RPMI7951 (cell line): ENCODE data around the gene DPPA2. TPM values are rescaled to one million over a fixed set of nuclear protein-coding genes. Genes with fewer than 3 reads are reported as not detected.
A peak's percentile ranks its signal among the peaks of the same experiment; 100 is the strongest.

Source experiments
- DNase-seq: peaks from one replicate; pipeline ENCODE4 v3.0.0-alpha.2; 2012; ENCODE audit warnings: low read depth
- total RNA-seq: library from RNA; depleted of rRNA; stranded (reverse); fragments of >200 nt; shearing (Covaris generic); gene quantifications from 2 replicates; pipeline ENCODE4 v1.2.3, GENCODE V29; 2014; rRNA removed

Gene DPPA2
- total RNA-seq, 1 experiment from 2014 or later, result not detected

- no peak for DNase-seq
Observed at GRCh38 chr3:109325109-109325508, 8.8 kb upstream of the DPPA2 start.

- no peak for DNase-seq
Observed at GRCh38 chr3:109313061-109313460, 3.3 kb downstream of the DPPA2 start.

GRCh38 chr3:109297496-109297895 is 18.8 kb downstream of the DPPA2 start:
- DNase-seq, result no peak

GRCh38 chr3:109284071-109284470 is 32.2 kb downstream of the DPPA2 start:
- no peak for DNase-seq

GRCh38 chr3:109278546-109278945 is 37.8 kb downstream of the DPPA2 start:
- no peak for DNase-seq

- no peak for DNase-seq
Observed at GRCh38 chr3:109278141-109278540, 38.2 kb downstream of the DPPA2 start.

GRCh38 chr3:109275702-109276293 is 40.5 kb downstream of the DPPA2 start:
- DNase-seq, result peak; percentile 50

- no peak for DNase-seq
Observed at GRCh38 chr3:109270779-109271178, 45.5 kb downstream of the DPPA2 start.

GRCh38 chr3:109269577-109270275 is 46.6 kb downstream of the DPPA2 start:
- no peak for DNase-seq

GRCh38 chr3:109268181-109268580 is 48.1 kb downstream of the DPPA2 start:
- DNase-seq, result peak; percentile 12

- no peak for DNase-seq
Observed at GRCh38 chr3:109265295-109265694, 51.0 kb downstream of the DPPA2 start.

GRCh38 chr3:109257269-109257668 is 59.0 kb downstream of the DPPA2 start:
- DNase-seq, result peak; percentile 80

GRCh38 chr3:109254770-109255169 is 61.5 kb downstream of the DPPA2 start:
- DNase-seq, result no peak

GRCh38 chr3:109252641-109253040 is 63.7 kb downstream of the DPPA2 start:
- DNase-seq, result no peak

Other genes with a start within 250 kb of the DPPA2 start
- not detected in 2 replicates for gene MORC1, start 198.4 kb downstream of the DPPA2 start, total RNA-seq
- not detected in 2 replicates for gene C3orf85, start 179.8 kb downstream of the DPPA2 start, total RNA-seq
- gene DPPA4, start 21.0 kb upstream of the DPPA2 start, total RNA-seq, result 0.10 and 0.60 TPM in 2 replicates